Erythroblast (primary cell): ENCODE measurements around the gene IL18R1.

Experiments
- GATA1 ChIP-seq: IDR thresholded peaks from 2 replicates; pipeline ENCODE4 v1.6.1; 2011; ENCODE audit warnings: low read depth, mild to moderate bottlenecking, control low read depth, low read length, moderate library complexity
- POLR2A ChIP-seq: IDR thresholded peaks from 2 replicates; pipeline ENCODE4 v1.6.1; 2011; ENCODE audit warnings: mild to moderate bottlenecking, low read length

- TF ChIP-seq POLR2A = no peak
- TF ChIP-seq GATA1 = no peak
Measured at GRCh38 chr2:102446936-102447335, 91.3 kb downstream of the IL18R1 start.
